Kidney (tissue), 14 donors: ENCODE data around the gene ESD. TPM values are rescaled to one million over a fixed set of nuclear protein-coding genes. Genes with fewer than 3 reads are reported as not detected.

ENCODE experiments used
- DNase-seq, 5 donors: peaks; one replicate each; pipeline ENCODE4 v3.0.0-alpha.2; 2013 to 2020
- FAIRE-seq: peaks from 2 replicates; lab custom pipeline; 2012; peaks lifted over from hg19 to GRCh38; lab: Jason Lieb, UNC
- H3K27ac ChIP-seq, 2 donors: one replicate each; pipeline ENCODE4 v1.7.0; 2013; ENCODE audit warnings: low read depth in 2 of 2, low read length in 2 of 2, inconsistent platforms in 1 of 2
- H3K27me3 ChIP-seq: one replicate; pipeline ENCODE4 v1.7.1; 2013; ENCODE audit warnings: low read length, inconsistent platforms; ENCODE audit not compliant: control insufficient read depth, insufficient read depth
- H3K36me3 ChIP-seq, 3 donors: one replicate each; pipeline versions ENCODE4 v1.7.0 to v1.7.1; 2013; ENCODE audit warnings: low read length in 3 of 3, control low read depth in 1 of 3, inconsistent platforms in 1 of 3; ENCODE audit not compliant: insufficient read depth in 3 of 3, control insufficient read depth in 2 of 3
- H3K4me1 ChIP-seq, 3 donors: one replicate each; pipeline versions ENCODE4 v1.7.0 to v1.7.1; 2013; ENCODE audit warnings: low read length in 3 of 3, inconsistent platforms in 1 of 3, low read depth in 1 of 3; ENCODE audit not compliant: control insufficient read depth in 2 of 3, insufficient read depth in 2 of 3
- H3K4me3 ChIP-seq, 3 donors: one replicate each; pipeline versions ENCODE4 v1.7.0 to v1.8.1; 2013; ENCODE audit warnings: low read length in 3 of 3, control low read depth in 1 of 3, inconsistent platforms in 1 of 3
- H3K9ac ChIP-seq, 3 donors: one replicate each; pipeline versions ENCODE4 v1.7.0 to v1.7.1; 2013; ENCODE audit warnings: low read length in 3 of 3, control low read depth in 1 of 3, inconsistent platforms in 1 of 3
- H3K9me3 ChIP-seq, 3 donors: one replicate each; pipeline versions ENCODE4 v1.7.0 to v1.7.1; 2013; ENCODE audit warnings: low read length in 3 of 3, control low read depth in 1 of 3, inconsistent platforms in 1 of 3; ENCODE audit not compliant: control insufficient read depth in 2 of 3, insufficient read depth in 1 of 3
- CTCF ChIP-seq: IDR thresholded peaks from 3 replicates; pipeline ENCODE4 v1.5.1; 2012; ENCODE audit warnings: mild to moderate bottlenecking, moderate library complexity, borderline replicate concordance; ENCODE audit not compliant: insufficient read depth; ENCODE audit errors: extremely low read depth
- intact Hi-C: fragments of 100-400 bp; cut with DNase I; formaldehyde crosslinking; loops from one replicate; pipeline ENCODE4 v1.11.1; 2022
- polyA plus RNA-seq: library from polyadenylated mRNA; stranded (reverse); fragments of 350-450 nt; fragmentation: Illumina TruSeq; extraction: RNeasy Lipid Tissue Mini Kit (QIAGEN cat#74804); gene quantifications from one replicate; pipeline ENCODE4 v1.2.3, GENCODE V29; 2014; ENCODE audit warnings: low read depth, low replicate concordance; ENCODE audit not compliant: insufficient read depth
- total RNA-seq: library from RNA; stranded (reverse); fragmentation: NEBNext Ultra II Directional; extraction: Animal tissue kit (Norgen Biotek cat#: 25700); gene quantifications from one replicate; pipeline ENCODE4 v1.2.1, GENCODE V29; 2021
- donor health status: control.
- donor health status: control.
- donor health status: control.
- donor health status: control.
- donor health status: control.
- donor health status: DM: yes; HTN: yes; CAD: no.
- donor health status: Normal renal cell carcinoma (clear cell type).

ESD gene
- total and polyA plus RNA-seq, 2 donors from 2014 or later = 98.5 to 179 TPM

DNA sequence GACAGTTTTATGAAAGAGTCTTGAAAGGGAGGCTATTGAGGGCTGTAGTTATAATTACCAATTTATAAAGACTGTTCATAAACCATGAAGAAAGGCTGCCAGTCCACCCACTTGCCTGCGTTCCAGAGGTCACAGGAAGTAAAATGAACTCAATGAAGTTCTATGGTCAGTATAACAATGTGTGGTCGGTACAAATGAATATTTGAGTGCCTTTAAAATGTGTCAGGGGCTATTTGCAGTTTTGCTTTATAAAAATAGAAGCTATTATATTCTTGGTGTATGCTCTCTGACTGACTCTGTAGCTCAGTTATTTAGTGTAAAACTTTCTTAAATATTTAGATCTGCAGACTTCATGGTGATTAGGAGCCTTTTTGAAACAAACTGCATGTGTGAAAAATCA, 47.0 kb downstream of the ESD start:
- H3K27me3 ChIP-seq = no peaks in the 10 kb centered on the region
- H3K27ac ChIP-seq = no peak overlapping the region
- no peak for TF ChIP-seq CTCF
- no peaks in the 10 kb centered on the region for H3K4me1 ChIP-seq
- FAIRE-seq (no peak), DNase-seq (peak in 1 of 5 donors; percentile 67)
- H3K36me3 ChIP-seq = peaks cover 8 to 38% (median 18%) of the 10 kb centered on the region in 3 donors
- no peak overlapping the region for H3K9ac ChIP-seq
- no peaks in the 10 kb centered on the region for H3K9me3 ChIP-seq
- no peak overlapping the region for H3K4me3 ChIP-seq
- intact Hi-C loops = no loop called here

DNA sequence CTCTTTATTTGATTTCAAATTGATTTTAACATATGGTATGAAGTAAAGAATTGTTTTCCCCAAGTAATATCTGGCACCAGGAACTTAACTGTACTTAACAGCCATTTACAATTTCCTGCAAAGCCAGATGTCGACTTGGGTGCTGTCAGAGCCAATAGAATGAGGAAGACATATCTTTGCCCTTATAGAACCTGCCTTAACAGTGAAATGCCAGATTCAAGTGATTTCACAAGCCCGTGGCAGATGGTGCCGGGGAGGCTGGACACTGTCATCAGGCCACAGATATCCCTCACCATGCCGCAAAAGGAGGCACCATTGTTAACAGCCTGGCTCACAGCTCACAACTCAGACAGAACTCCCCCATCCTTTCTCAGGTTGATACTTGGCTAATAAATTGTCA, 48.7 kb downstream of the ESD start:
- no peaks in the 10 kb centered on the region for H3K9me3 ChIP-seq
- H3K9ac ChIP-seq = no peak overlapping the region
- no peaks in the 10 kb centered on the region for H3K27me3 ChIP-seq
- DNase-seq (no peak), FAIRE-seq (no peak)
- no peaks in the 10 kb centered on the region for H3K4me1 ChIP-seq
- peaks cover 8 to 47% (median 18%) of the 10 kb centered on the region in 3 donors for H3K36me3 ChIP-seq
- intact Hi-C loops = no loop called here
- no peak overlapping the region for H3K27ac ChIP-seq
- no peak overlapping the region for H3K4me3 ChIP-seq
- no peak for TF ChIP-seq CTCF

- H3K4me1 ChIP-seq = no peaks in the 10 kb centered on the region
Measured at GRCh38 chr13:46747031-46747820, 49.7 kb downstream of the ESD start.

More at GRCh38 chr13:46747031-46747820, 49.7 kb downstream of the ESD start:
- Histone ChIP-seq H3K27ac (no peak overlapping the region), H3K9ac (no peak overlapping the region), H3K4me3 (no peak overlapping the region), H3K9me3 (no peaks in the 10 kb centered on the region), H3K36me3 (peaks cover 8 to 42% (median 22%) of the 10 kb centered on the region in 3 donors), H3K27me3 (no peaks in the 10 kb centered on the region)
- no peak for TF ChIP-seq CTCF
- FAIRE-seq (no peak), DNase-seq (no peak)
- intact Hi-C loops = no loop called here
